ENCODE results near the gene PSAP.

DNA sequence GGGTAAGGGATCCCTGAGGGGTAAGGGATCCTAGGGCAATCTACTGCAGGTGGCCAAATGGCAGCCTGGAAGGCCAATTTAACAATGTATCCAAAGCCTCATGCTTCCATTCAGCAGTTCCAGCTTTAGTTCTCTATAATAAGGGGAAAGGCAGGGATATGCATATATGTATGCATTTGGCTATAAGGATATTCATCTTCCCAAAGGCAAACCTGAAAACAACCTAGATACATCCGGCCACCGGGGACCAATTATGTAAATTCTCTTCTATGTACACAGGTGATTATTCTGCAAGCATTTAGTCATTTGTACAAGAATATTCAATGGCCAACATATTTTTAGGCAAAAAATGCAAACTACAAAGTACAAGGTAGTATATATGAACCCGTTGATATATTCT, 26.7 kb downstream of the PSAP start:
- TF ChIP-seq, protein P1, sequence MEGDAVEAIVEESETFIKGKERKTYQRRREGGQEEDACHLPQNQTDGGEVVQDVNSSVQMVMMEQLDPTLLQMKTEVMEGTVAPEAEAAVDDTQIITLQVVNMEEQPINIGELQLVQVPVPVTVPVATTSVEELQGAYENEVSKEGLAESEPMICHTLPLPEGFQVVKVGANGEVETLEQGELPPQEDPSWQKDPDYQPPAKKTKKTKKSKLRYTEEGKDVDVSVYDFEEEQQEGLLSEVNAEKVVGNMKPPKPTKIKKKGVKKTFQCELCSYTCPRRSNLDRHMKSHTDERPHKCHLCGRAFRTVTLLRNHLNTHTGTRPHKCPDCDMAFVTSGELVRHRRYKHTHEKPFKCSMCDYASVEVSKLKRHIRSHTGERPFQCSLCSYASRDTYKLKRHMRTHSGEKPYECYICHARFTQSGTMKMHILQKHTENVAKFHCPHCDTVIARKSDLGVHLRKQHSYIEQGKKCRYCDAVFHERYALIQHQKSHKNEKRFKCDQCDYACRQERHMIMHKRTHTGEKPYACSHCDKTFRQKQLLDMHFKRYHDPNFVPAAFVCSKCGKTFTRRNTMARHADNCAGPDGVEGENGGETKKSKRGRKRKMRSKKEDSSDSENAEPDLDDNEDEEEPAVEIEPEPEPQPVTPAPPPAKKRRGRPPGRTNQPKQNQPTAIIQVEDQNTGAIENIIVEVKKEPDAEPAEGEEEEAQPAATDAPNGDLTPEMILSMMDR (IDR thresholded peaks at IDR 0.05; ENCODE audit: low read depth, low read length), result no peak
- TF ChIP-seq EZH2phosphoT487 (IDR thresholded peaks at IDR 0.05; ENCODE audit: low read depth), result no peak

All from OCI-LY3 (cell line).